Heart left ventricle (tissue), 16 donors: ENCODE measurements around the gene OSR1. TPM values are rescaled to one million over a fixed set of nuclear protein-coding genes. Genes with fewer than 3 reads are reported as not detected.

ENCODE experiments used
- ATAC-seq, 4 donors: fragments of 200-7000 bp; cut with Tn5 transposase; one replicate each; pipeline ENCODE4 v1.9.1; 2020 to 2022; ENCODE audit warnings: moderate library complexity in 4 of 4, mild to moderate bottlenecking in 3 of 4, moderate number of reproducible peaks in 1 of 4
- DNase-seq, 5 donors: peaks; one replicate each; pipeline ENCODE4 v3.0.0-alpha.2; 2020
- H3K27ac ChIP-seq, 12 donors: fragments of 200-600 bp; sonication (generic) in 4 of 12; one replicate each; pipeline versions ENCODE4 v1.5.0 to v1.8.0; 2016 to 2022; ENCODE audit warnings: mild to moderate bottlenecking in 2 of 12
- H3K27me3 ChIP-seq, 9 donors: fragments of 200-600 bp; sonication (generic) in 2 of 9; one replicate each; pipeline versions ENCODE4 v1.5.1 to v1.8.0; 2016 to 2022; ENCODE audit warnings: mild to moderate bottlenecking in 3 of 9
- H3K36me3 ChIP-seq, 9 donors: fragments of 200-600 bp; sonication (generic) in 2 of 9; one replicate each; pipeline versions ENCODE4 v1.5.0 to v1.8.0; 2018 to 2022; ENCODE audit warnings: mild to moderate bottlenecking in 2 of 9
- H3K4me1 ChIP-seq, 12 donors: fragments of 200-600 bp; sonication (generic) in 4 of 12; one replicate each; pipeline versions ENCODE4 v1.5.0 to v1.8.0; 2016 to 2022; ENCODE audit warnings: mild to moderate bottlenecking in 3 of 12
- H3K4me3 ChIP-seq, 12 donors: fragments of 200-600 bp; sonication (generic) in 4 of 12; one replicate each; pipeline versions ENCODE4 v1.5.0 to v1.8.0; 2017 to 2022; ENCODE audit warnings: mild to moderate bottlenecking in 9 of 12, moderate library complexity in 4 of 12
- H3K9me3 ChIP-seq, 12 donors: fragments of 200-600 bp; sonication (generic) in 4 of 12; one replicate each; pipeline versions ENCODE4 v1.5.0 to v1.8.0; 2016 to 2022; ENCODE audit warnings: mild to moderate bottlenecking in 1 of 12
- POLR2A ChIP-seq, 2 donors: fragments of 450-650 bp; IDR thresholded peaks; one replicate each; pipeline ENCODE4 v1.6.1; 2017; ENCODE audit warnings: antibody characterized with exemption in 2 of 2, mild to moderate bottlenecking in 2 of 2, moderate library complexity in 2 of 2
- WGBS, 4 donors: extraction: QIAGEN DNeasy Blood & Tissue Kit in 2 of 4; methylation state at CpG; one replicate each; pipeline versions ENCODE4 v1.1.5 to v1.1.7; 2013 to 2018; 5-methylcytosine and 5-hydroxymethylcytosine counted together
- intact Hi-C, 10 donors: fragments of 100-400 bp; cut with DNase I; formaldehyde crosslinking; loops; one replicate each; pipeline versions ENCODE4 v1.11.1 to v1.14.2; 2022
- polyA plus RNA-seq, 2 donors: library from polyadenylated mRNA; stranded (reverse); fragments of 200-250 nt; gene quantifications; one replicate each; pipeline ENCODE4 v1.2.3, GENCODE V29; 2013
- total RNA-seq, 9 donors: library from RNA; depleted of rRNA in 2 of 9; stranded (reverse); fragments of >200 nt in 2 of 9; fragmentation: NEBNext Ultra II Directional in 3 of 9; extraction: Animal tissue kit (Norgen Biotek cat#: 25700) in 3 of 9; gene quantifications; one replicate each; pipeline versions ENCODE4 v1.1.0 to v1.2.4, GENCODE V29; 2016 to 2023
- TF ChIP-seq, protein P1 (sequence below), 12 donors: fragments of 200-600 bp; sonication (generic) in 4 of 12; IDR thresholded peaks; one replicate each; pipeline versions ENCODE4 v1.5.0 to v1.8.0; 2018 to 2022; ENCODE audit warnings: antibody characterized with exemption in 12 of 12, mild to moderate bottlenecking in 5 of 12
- donor health status: ischemic (EF 13 %, LVEDD 7.1; RV severe dilation, severe dysfunction).
- donor health status: healthy with polysubstance abuse.
- donor health status: DM: no; HTN: yes; CAD: no.
- donor health status: DM: no; HTN: no; CAD: no.
- donor health status: ischemic (EF 25% LVEDD 6.9; RV normal size, moderate dysfunction).
- donor health status: ischemic (EF 25% LVEDD 5.7; RV mildly dilated, moderate dysfunction).
- donor health status: healthy.
- donor health status: DM: yes; HTN: yes; CAD: no.
- donor health status: ischemic (EF 35%, LVEDD 5.7; RV mildly dilated, moderate dysfunction).
- donor health status: nonischemic (EF 11% LVEDD 7.7; RV severe dilation, severe dysfunction).
- donor health status: DM: yes; HTN: yes; CAD: no.
- donor health status: PGD.
- donor health status: ischemic (EF 29% LVEDD 5.4; RV normal size, mild dysfunction).
- donor health status: nonischemic (EF 23%, LVEDD 6.1; RV moderate dilation, normal function).

Gene OSR1
- total and polyA plus RNA-seq, 11 donors = 1.4 to 26.0 (median 4.7) TPM

DNA sequence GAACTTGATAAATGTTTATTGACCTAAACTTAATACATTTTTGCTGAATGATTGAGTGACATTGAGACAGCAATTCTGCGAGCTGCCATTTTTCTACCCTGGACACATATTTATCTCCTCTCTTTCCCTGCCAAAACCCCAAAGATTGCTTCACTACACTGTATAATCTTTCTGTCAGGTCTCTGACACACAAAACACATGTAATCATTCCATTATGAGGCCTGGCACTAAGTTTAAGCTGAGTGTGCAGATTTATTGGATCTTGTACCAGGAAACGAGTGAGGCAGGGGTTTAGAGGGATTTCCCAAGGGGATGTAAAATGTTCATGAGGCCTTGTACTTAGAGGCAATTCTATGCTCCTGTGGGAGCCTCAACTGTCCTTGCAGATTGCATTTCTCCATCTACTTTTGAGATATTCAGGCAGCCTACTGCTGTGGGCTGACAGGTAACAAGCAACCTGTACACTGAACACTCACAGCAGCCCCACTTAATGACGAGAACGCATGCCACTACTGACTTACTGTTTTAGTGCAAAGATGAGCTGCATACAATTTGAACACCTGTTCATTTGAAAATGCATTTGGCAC lies 13.7 kb upstream of the OSR1 start:
- Histone ChIP-seq H3K27me3 (peaks cover 0 to 4% (median 0%) of the 10 kb centered on the region in 9 donors), H3K27ac (no peak overlapping the region), H3K36me3 (no peaks in the 10 kb centered on the region), H3K9me3 (peaks cover 0 to 5% (median 0%) of the 10 kb centered on the region in 12 donors), H3K4me1 (no peaks in the 10 kb centered on the region), H3K4me3 (no peak overlapping the region)
- TF ChIP-seq, protein P1, sequence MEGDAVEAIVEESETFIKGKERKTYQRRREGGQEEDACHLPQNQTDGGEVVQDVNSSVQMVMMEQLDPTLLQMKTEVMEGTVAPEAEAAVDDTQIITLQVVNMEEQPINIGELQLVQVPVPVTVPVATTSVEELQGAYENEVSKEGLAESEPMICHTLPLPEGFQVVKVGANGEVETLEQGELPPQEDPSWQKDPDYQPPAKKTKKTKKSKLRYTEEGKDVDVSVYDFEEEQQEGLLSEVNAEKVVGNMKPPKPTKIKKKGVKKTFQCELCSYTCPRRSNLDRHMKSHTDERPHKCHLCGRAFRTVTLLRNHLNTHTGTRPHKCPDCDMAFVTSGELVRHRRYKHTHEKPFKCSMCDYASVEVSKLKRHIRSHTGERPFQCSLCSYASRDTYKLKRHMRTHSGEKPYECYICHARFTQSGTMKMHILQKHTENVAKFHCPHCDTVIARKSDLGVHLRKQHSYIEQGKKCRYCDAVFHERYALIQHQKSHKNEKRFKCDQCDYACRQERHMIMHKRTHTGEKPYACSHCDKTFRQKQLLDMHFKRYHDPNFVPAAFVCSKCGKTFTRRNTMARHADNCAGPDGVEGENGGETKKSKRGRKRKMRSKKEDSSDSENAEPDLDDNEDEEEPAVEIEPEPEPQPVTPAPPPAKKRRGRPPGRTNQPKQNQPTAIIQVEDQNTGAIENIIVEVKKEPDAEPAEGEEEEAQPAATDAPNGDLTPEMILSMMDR (IDR thresholded peaks at IDR 0.05) = no peak
- no peak for TF ChIP-seq POLR2A (IDR thresholded peaks at IDR 0.05)
- WGBS, 4 donors = 83 to 87% (median 85%) methylated on average over 4 of the region's 4 CpGs
- ATAC-seq = no peak
- intact Hi-C loops = loop anchor here in 1 of 10 donors (5.0 to 10.0 kb wide), 2 partner anchors 293 to 490 kb away; no protein-coding TSS in a partner anchor
- DNase-seq = no peak

DNA sequence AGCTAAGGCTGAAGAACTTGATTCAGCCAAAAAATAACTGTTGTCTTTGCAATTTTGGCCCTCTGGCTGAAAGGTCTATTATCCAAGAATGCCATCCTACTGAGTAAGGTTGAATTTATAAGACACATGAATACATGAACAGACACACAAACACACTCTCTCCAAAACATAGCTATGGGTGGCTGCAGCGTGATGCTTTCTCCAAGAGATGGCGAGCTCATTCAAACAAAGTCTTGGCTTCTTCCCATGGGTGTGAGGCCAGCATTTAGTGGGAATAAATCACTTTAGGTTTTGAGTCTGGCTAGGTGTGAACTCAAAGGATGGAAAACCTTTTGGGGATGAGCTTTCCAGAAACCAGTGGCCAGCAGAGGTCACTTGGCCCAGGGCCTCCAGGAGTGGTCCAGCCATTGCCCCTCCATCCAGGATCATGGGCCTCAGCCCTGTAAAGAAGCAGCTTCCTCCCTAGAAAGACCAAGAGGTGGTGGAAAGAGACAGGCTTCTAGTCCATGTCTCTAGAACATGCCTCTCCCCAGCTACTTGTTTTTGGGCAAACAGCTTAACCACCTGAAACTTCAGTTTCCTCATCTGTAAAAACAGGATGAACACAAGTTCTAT lies 11.0 kb upstream of the OSR1 start:
- no peaks in the 10 kb centered on the region for H3K27me3 ChIP-seq
- DNase-seq = no peak
- 85 to 90% (median 88%) methylated on average over 2 of the region's 2 CpGs for WGBS, 4 donors
- H3K4me3 ChIP-seq = no peak overlapping the region
- H3K27ac ChIP-seq = no peak overlapping the region
- ATAC-seq = no peak
- H3K4me1 ChIP-seq = no peaks in the 10 kb centered on the region
- intact Hi-C loops = loop anchor here (5.0 to 10.0 kb wide), 11 partner anchors 295 to 945 kb away; no protein-coding TSS in a partner anchor
- TF ChIP-seq, protein P1 (IDR thresholded peaks at IDR 0.05) = peak in 4 of 12 donors; percentile 9 to 23 (median 16)
- no peak for TF ChIP-seq POLR2A (IDR thresholded peaks at IDR 0.05)
- no peaks in the 10 kb centered on the region for H3K9me3 ChIP-seq
- H3K36me3 ChIP-seq = no peaks in the 10 kb centered on the region

DNA sequence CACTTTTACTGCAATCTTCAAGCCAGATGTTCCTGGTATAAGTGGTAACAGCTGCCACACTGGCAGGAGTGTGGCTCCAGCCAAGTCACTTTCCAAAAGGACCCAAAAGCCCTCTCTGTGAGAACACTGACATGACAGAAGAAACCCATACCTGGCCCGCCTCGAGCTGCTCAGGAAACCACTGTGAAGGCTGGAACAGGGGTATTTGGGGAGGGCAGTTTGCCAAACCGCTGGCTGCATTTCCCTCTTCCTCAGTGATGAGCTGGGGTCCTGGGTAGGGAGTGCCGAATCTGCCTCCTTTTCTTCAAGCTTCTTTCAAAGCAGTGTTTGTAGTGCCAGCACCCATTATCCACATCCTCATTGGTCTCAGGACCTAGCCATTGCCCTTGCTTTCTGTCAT lies 10.3 kb upstream of the OSR1 start:
- Histone ChIP-seq H3K27ac (no peak overlapping the region), H3K9me3 (no peaks in the 10 kb centered on the region), H3K27me3 (peaks cover 0 to 6% (median 0%) of the 10 kb centered on the region in 9 donors), H3K4me1 (peaks cover 0 to 5% (median 0%) of the 10 kb centered on the region in 12 donors), H3K36me3 (no peaks in the 10 kb centered on the region), H3K4me3 (no peak overlapping the region)
- WGBS, 4 donors = 76 to 91% (median 80%) methylated on average over 4 of the region's 4 CpGs
- intact Hi-C loops = loop anchor here (5.0 to 10.0 kb wide), 11 partner anchors 296 to 944 kb away; no protein-coding TSS in a partner anchor
- DNase-seq (no peak), ATAC-seq (no peak)
- TF ChIP-seq POLR2A (IDR thresholded peaks at IDR 0.05) = no peak
- TF ChIP-seq, protein P1 (IDR thresholded peaks at IDR 0.05) = no peak

DNA sequence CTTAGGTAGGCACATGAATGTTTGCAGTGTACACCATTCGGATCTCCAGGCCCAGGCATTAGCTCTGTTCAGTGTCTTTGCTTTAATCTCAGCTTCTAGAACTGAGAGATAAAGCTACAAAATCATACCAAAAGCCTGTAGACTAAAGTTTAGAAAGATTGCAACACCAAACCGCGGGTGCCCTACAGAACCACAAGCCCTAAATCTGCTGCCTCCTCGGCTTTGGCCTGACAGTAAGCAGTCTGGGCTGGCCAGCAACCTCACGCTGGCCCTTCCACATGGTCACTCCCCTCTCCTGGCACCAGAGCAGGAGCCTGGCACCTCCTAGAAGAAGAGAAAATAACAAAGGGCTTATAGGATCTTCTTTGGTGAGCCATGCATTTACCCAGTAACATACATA lies 8.9 kb upstream of the OSR1 start:
- DNase-seq (no peak), ATAC-seq (no peak)
- Histone ChIP-seq H3K27me3 (peaks cover 0 to 13% (median 0%) of the 10 kb centered on the region in 9 donors), H3K9me3 (no peaks in the 10 kb centered on the region), H3K36me3 (no peaks in the 10 kb centered on the region), H3K4me3 (no peak overlapping the region), H3K27ac (no peak overlapping the region), H3K4me1 (peaks cover 0 to 15% (median 2%) of the 10 kb centered on the region in 12 donors)
- intact Hi-C loops = loop anchor here (5.0 to 10.0 kb wide), 11 partner anchors 297 to 943 kb away; no protein-coding TSS in a partner anchor
- WGBS, 4 donors = 71 to 90% (median 84%) methylated on average over 5 of the region's 5 CpGs
- TF ChIP-seq, protein P1 (IDR thresholded peaks at IDR 0.05) = no peak
- no peak for TF ChIP-seq POLR2A (IDR thresholded peaks at IDR 0.05)
